ENCODE data around the gene DNAJC17. TPM values are rescaled to one million over a fixed set of nuclear protein-coding genes. Genes with fewer than 3 reads are reported as not detected.
A peak's percentile ranks its signal among the peaks of the same experiment; 100 is the strongest.

The DNAJC17 gene
- total and polyA plus RNA-seq, 2 of the 13 experiments (the other 11 are each of a cell fraction or from before 2014, with no cell fraction given) = 22.2 to 26.5 TPM

DNA sequence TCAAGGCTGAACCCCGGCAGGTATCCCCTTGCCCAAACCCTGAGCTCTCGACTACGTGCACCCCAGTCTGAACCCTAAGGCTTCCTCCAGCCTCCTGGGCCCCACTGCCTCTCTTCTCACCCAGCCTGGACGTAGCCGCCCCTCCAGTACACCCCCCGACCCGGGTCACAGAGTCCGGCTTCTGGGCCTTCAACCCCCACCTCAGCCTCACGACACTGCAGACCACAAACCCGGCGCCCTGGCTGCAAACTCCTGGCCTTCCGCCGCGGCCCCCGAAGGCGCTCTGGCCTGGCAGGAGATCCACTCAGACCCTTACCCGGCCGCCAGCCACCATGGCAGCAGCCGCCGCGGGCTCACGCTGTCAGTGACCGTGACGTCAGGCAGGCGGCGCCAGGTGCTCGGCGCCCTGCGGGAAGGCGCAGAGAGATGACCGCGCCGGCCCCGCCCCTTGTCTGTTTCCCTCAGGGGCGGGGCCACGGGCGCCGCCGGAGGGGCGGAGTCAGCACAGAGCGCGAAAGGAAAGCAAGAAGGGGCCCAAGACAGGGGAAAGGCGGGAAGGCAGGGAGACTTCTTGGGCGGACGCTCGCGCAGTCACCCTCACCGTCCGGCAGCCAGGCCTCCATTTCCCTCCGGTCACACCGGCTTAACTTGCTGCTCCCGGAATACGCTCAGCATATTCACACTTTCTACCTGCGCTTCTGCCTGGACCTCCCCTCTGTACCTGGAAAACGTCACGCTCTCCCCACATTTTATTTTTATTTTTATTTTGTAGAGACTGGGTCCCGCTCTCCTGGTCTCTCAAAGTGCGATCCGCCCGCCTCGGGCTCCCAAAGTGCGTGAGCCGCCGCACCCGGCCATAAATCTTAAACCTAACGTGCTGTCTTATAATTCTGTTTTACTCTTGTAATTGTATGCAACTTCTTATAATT, 52.1 kb downstream of the DNAJC17 start, which contains the start of gene RMDN3 (continued):
- TF ChIP-seq, protein P1, sequence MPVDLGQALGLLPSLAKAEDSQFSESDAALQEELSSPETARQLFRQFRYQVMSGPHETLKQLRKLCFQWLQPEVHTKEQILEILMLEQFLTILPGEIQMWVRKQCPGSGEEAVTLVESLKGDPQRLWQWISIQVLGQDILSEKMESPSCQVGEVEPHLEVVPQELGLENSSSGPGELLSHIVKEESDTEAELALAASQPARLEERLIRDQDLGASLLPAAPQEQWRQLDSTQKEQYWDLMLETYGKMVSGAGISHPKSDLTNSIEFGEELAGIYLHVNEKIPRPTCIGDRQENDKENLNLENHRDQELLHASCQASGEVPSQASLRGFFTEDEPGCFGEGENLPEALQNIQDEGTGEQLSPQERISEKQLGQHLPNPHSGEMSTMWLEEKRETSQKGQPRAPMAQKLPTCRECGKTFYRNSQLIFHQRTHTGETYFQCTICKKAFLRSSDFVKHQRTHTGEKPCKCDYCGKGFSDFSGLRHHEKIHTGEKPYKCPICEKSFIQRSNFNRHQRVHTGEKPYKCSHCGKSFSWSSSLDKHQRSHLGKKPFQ (CRISPR knock-in tag; IDR thresholded peaks at IDR 0.05; ENCODE audit: insufficient replicate concordance) = no peak
- TF ChIP-seq DMTF1 (CRISPR knock-in tag; IDR thresholded peaks at IDR 0.05) (no peak), NR3C1 (CRISPR knock-in tag; IDR thresholded peaks at IDR 0.05) (no peak), MTA3 (CRISPR knock-in tag; IDR thresholded peaks at IDR 0.05) (no peak), PTBP1 (IDR thresholded peaks at IDR 0.05; ENCODE audit: low read depth, low read length, poor library complexity, severe bottlenecking) (no peak), NR2F1 (CRISPR knock-in tag; IDR thresholded peaks at IDR 0.05) (no peak), YEATS4 (CRISPR knock-in tag; IDR thresholded peaks at IDR 0.05; ENCODE audit: borderline replicate concordance) (peak; percentile 47; the same call in 1 of the 2 replicates), MTF1 (CRISPR knock-in tag; IDR thresholded peaks at IDR 0.05) (no peak)
- TF ChIP-seq, protein P2, sequence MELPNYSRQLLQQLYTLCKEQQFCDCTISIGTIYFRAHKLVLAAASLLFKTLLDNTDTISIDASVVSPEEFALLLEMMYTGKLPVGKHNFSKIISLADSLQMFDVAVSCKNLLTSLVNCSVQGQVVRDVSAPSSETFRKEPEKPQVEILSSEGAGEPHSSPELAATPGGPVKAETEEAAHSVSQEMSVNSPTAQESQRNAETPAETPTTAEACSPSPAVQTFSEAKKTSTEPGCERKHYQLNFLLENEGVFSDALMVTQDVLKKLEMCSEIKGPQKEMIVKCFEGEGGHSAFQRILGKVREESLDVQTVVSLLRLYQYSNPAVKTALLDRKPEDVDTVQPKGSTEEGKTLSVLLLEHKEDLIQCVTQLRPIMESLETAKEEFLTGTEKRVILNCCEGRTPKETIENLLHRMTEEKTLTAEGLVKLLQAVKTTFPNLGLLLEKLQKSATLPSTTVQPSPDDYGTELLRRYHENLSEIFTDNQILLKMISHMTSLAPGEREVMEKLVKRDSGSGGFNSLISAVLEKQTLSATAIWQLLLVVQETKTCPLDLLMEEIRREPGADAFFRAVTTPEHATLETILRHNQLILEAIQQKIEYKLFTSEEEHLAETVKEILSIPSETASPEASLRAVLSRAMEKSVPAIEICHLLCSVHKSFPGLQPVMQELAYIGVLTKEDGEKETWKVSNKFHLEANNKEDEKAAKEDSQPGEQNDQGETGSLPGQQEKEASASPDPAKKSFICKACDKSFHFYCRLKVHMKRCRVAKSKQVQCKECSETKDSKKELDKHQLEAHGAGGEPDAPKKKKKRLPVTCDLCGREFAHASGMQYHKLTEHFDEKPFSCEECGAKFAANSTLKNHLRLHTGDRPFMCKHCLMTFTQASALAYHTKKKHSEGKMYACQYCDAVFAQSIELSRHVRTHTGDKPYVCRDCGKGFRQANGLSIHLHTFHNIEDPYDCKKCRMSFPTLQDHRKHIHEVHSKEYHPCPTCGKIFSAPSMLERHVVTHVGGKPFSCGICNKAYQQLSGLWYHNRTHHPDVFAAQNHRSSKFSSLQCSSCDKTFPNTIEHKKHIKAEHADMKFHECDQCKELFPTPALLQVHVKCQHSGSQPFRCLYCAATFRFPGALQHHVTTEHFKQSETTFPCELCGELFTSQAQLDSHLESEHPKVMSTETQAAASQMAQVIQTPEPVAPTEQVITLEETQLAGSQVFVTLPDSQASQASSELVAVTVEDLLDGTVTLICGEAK (IDR thresholded peaks at IDR 0.05) = no peak
- TF ChIP-seq, protein P2 (CRISPR knock-in tag; IDR thresholded peaks at IDR 0.05) = no peak
- TF ChIP-seq, protein P3, sequence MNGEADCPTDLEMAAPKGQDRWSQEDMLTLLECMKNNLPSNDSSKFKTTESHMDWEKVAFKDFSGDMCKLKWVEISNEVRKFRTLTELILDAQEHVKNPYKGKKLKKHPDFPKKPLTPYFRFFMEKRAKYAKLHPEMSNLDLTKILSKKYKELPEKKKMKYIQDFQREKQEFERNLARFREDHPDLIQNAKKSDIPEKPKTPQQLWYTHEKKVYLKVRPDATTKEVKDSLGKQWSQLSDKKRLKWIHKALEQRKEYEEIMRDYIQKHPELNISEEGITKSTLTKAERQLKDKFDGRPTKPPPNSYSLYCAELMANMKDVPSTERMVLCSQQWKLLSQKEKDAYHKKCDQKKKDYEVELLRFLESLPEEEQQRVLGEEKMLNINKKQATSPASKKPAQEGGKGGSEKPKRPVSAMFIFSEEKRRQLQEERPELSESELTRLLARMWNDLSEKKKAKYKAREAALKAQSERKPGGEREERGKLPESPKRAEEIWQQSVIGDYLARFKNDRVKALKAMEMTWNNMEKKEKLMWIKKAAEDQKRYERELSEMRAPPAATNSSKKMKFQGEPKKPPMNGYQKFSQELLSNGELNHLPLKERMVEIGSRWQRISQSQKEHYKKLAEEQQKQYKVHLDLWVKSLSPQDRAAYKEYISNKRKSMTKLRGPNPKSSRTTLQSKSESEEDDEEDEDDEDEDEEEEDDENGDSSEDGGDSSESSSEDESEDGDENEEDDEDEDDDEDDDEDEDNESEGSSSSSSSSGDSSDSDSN (CRISPR knock-in tag; IDR thresholded peaks at IDR 0.05) = peak; percentile 50; the same call in 1 of the 2 replicates

Data from HepG2 (cell line).